COLO829 (cell line): ENCODE results near the gene LY6G6D.

Experiments
- DNase-seq: peaks from one replicate; pipeline ENCODE4 v3.0.0; 2012; ENCODE audit warnings: low spot score

LY6G6D gene

GRCh38 chr6:31736768-31737314, 21.7 kb downstream of the LY6G6D start:
- no peak for DNase-seq

GRCh38 chr6:31737315-31737990, 22.3 kb downstream of the LY6G6D start:
- no peak for DNase-seq

- peak; percentile 89 for DNase-seq
These were observed 23.1 kb downstream of the LY6G6D start for GRCh38 chr6:31737991-31738979.

- DNase-seq = peak; percentile 100
These were observed 24.7 kb downstream of the LY6G6D start, which contains the start of gene MSH5 for GRCh38 chr6:31739639-31740396. MSH5 (plus strand) TSS chr6:31740005; CDS start chr6:31740467, 462 bp downstream.

- no peak for DNase-seq
These were observed 25.5 kb downstream of the LY6G6D start for GRCh38 chr6:31740397-31741223.

GRCh38 chr6:31741815-31742214, 26.7 kb downstream of the LY6G6D start:
- DNase-seq = no peak

GRCh38 chr6:31742894-31743293, 27.7 kb downstream of the LY6G6D start:
- no peak for DNase-seq

- DNase-seq = no peak
These were observed 29.3 kb downstream of the LY6G6D start for GRCh38 chr6:31744422-31744821.

- no peak for DNase-seq
These were observed 34.3 kb downstream of the LY6G6D start for GRCh38 chr6:31749301-31750036.

GRCh38 chr6:31750411-31751022, 35.4 kb downstream of the LY6G6D start:
- DNase-seq = no peak

- DNase-seq = no peak
These were observed 37.7 kb downstream of the LY6G6D start for GRCh38 chr6:31752739-31753319.

GRCh38 chr6:31758281-31758680, 43.1 kb downstream of the LY6G6D start:
- no peak for DNase-seq

GRCh38 chr6:31760790-31761189, 45.6 kb downstream of the LY6G6D start:
- no peak for DNase-seq

GRCh38 chr6:31761343-31761742, 46.2 kb downstream of the LY6G6D start:
- no peak for DNase-seq

- no peak for DNase-seq
These were observed 47.2 kb downstream of the LY6G6D start, which contains the start of gene SAPCD1 for GRCh38 chr6:31762356-31762755. SAPCD1 (plus strand) TSS chr6:31762656; CDS start chr6:31763055, 399 bp downstream.

- DNase-seq = no peak
These were observed 47.9 kb downstream of the LY6G6D start for GRCh38 chr6:31762878-31763618.

- peak; percentile 92 for DNase-seq
These were observed 48.4 kb downstream of the LY6G6D start for GRCh38 chr6:31763619-31763940.

GRCh38 chr6:31764198-31764597, 49.0 kb downstream of the LY6G6D start:
- DNase-seq = no peak

- DNase-seq = no peak
These were observed 50.4 kb downstream of the LY6G6D start for GRCh38 chr6:31765559-31765909.
